HG03378 (cell line): Measurements from ENCODE around the gene ZNF276.
"Not testable (repeated sequence)": the region's sequence is repeated elsewhere in the genome, so short reads cannot be mapped to it uniquely, and the experiment has no call there.

Experiments used
- ATAC-seq: cut with Tn5 transposase; IDR thresholded peaks from one replicate; pipeline ENCODE4 v1.9.1; 2021; ENCODE audit warnings: mild to moderate bottlenecking, moderate library complexity; ENCODE audit not compliant: unreplicated experiment

Gene ZNF276

DNA sequence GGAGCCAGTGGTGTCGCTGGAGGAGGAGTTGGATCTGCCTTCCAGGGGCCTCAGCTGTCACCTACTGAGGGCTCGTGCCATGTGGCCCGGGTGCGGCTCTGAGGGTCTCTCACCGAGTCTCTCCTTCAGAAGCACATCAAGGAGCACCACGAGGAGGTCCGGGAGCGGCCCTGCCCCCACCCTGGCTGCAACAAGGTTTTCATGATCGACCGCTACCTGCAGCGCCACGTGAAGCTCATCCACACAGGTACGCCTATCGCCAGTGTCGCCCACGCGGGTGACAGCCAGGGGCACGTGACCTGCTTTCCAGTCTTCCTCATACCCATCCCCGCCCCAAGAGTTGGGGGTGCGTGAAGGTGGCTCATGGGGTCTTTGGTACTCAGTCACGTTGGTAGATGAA is 12.5 kb downstream of the ZNF276 start:
- ATAC-seq, result no peak

DNA sequence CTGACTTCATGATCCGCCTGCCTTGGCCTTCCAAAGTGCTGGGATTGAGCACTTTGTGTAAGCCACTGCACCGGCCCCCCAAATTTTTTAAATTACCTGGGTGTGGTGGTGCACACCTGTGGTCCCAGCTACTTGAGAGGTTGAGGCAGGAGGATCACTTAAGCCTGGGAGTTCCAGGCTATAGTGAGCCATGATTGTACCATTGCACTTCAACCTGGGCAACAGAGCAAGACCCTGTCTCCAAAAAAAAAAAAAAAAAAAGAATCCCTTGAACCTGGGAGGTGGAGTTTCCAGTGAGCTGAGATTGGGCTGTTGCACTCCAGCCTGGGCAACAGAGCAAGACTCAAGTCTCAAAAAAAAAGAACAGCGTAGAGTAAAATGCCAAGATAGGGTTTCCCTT is 15.2 kb downstream of the ZNF276 start:
- ATAC-seq, result no peak

DNA sequence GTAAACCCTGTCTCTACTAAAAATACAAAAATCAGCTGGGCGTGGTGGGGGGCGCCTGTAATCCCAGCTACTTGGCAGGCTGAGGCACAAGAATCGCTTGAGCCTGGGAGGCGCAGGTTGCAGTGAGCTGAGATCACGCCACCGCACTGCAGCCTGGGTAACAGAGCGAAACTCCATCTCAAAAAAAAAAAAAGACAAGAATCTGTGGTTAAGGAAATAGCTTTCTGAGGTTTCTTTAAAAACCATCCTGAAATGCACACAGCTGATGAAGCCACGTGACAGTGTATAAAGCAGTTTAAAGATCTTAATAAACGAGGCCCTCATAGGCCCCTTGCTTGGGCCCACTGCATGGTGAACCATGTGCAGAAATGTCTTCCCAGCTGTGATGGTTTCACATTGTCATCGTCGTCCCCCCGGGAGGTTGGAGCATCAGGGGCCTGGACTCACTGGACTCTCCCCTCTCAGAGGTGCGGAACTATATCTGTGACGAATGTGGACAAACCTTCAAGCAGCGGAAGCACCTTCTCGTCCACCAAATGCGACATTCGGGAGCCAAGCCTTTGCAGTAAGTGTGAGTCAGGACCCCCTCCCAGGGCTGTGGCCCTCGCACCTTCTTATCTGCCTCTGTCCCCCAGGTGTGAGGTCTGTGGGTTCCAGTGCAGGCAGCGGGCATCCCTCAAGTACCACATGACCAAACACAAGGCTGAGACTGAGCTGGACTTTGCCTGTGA is 16.2 kb downstream of the ZNF276 start:
- ATAC-seq, result no peak

DNA sequence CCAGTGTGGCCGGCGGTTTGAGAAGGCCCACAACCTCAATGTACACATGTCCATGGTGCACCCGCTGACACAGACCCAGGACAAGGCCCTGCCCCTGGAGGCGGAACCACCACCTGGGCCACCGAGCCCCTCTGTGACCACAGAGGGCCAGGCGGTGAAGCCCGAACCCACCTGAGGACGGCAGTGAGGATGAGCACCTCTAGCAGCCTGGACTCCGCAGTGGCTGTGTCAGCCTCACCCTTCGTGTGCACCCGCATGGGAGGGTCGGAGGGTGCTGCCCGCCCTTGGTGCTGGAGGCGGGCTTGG is 16.7 kb downstream of the ZNF276 start:
- no peak for ATAC-seq

DNA sequence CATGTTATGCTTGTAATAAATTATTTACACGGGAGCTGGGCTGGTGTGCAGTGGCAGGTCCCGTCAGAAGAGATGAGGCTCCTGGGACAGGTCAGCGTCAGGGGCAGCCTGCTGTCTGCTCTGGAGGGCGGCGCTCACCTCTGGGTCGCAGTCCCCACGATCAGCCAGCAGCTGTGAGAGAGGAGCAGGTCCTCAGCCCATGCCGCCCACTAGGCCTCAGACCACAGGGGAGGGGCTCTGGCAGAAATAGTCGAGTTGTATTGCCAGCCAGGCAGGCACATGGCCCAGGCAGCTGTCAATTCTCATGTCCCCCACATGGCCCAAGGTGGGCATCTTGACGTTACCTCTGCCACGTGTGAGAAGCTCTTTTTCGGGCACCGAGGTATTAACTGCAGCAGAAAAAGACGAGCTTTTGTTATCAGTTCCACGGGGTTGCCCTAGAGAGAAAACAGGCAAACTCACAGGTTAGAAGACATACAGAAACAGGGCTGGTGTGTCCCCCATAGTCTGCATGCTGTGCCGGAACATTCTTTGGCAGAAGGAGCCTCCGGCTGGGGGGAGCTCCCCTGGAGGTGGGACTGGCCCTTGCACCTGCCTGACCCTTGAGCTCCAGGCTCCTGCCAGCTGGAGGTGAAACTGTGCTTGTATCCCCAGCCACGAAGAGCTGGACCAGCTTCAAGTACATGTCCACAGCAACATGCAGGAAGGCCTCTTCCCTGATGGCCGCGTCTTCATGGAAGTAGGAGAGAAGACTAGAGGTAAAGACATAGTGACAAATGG is 17.4 kb downstream of the ZNF276 start:
- ATAC-seq, result no peak

DNA sequence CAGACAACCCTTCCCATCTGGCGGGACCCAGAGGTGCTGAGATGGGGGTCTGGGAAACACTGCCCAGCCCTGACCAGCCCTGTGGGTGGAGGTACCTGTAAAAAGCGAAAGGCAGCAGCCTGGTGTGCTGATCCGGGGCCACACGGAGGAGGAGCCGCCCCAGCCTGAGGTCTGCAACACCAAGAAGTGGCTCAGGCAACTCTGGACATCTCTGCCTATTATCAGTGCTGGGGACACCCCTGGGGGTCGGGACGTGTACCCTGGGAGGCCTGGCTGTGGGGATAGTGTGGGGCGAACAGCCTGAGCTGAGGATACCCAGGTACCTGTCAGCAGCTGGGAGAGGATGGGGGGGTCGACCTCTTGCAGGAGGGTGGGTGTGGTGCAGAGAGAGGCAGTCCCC is 18.0 kb downstream of the ZNF276 start:
- ATAC-seq, result no peak

- no peak for ATAC-seq
These were observed 20.1 kb downstream of the ZNF276 start for GRCh38 chr16:89741342-89742014.

- no peak for ATAC-seq
These were observed 21.6 kb downstream of the ZNF276 start for GRCh38 chr16:89742948-89743347.

GRCh38 chr16:89744813-89745212 is 23.5 kb downstream of the ZNF276 start:
- ATAC-seq, result no peak

DNA sequence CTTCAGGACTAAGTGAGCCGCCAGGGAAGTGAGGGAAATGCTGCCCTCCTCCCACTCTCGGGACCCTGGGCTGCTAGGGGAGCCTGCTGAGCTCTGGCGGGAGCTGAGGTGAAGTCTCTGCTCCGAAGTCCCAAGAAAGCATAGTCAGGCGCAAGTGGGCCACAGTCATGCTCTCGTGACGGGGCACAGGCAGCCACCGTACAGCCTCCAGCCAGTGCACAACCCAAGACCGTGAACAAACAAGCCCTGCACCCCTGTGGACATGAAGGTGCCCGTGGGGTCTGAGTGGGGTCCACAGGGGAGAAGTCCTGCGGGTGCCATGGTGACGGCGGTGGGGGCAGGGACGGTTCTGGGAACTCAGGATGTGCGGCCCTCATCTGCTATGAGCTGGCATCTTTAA is 24.7 kb downstream of the ZNF276 start:
- ATAC-seq, result no peak

DNA sequence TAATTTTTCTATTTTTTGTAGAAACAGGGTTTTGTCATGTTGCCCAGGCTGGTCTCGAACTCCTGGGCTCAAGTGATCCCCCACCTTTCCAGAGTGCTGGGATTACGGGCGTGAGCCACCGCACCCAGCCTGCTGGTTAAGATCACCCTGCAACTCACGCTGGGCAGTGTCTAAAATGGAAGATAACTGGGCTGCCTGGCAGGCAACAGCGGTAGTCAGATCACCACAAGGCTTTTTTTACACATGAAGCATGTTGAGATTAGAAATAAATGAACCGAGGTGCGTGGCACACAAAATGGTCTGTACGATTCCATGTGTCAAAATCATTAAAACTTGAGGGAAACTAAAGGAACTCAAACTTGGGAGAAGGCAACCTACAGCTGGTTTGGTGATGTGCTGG is 26.7 kb downstream of the ZNF276 start:
- ATAC-seq, result no peak

- no peak for ATAC-seq
These were observed 27.6 kb downstream of the ZNF276 start for GRCh38 chr16:89748921-89749320.

DNA sequence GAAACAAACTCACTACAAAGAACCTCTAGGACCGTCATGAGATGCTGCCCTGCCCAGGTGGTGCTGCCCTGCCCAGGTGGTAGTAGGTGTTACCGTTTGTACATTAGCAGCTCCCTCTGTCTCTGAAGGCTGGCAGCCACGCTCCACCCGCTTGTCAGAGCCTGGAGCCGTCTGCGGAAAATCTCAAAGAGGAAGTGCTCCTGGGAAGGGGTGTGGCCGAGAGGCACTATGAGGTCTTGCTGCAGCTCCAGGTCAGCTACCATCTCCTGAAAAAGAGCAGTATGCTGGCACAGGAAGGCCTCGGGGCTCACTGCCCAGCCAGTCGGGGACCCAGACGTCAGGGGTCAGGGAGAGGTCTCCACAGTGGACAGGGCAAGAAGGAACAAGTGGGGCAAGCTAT is 28.3 kb downstream of the ZNF276 start:
- ATAC-seq, result no peak

GRCh38 chr16:89759746-89760340 is 38.5 kb downstream of the ZNF276 start:
- ATAC-seq, result no peak

DNA sequence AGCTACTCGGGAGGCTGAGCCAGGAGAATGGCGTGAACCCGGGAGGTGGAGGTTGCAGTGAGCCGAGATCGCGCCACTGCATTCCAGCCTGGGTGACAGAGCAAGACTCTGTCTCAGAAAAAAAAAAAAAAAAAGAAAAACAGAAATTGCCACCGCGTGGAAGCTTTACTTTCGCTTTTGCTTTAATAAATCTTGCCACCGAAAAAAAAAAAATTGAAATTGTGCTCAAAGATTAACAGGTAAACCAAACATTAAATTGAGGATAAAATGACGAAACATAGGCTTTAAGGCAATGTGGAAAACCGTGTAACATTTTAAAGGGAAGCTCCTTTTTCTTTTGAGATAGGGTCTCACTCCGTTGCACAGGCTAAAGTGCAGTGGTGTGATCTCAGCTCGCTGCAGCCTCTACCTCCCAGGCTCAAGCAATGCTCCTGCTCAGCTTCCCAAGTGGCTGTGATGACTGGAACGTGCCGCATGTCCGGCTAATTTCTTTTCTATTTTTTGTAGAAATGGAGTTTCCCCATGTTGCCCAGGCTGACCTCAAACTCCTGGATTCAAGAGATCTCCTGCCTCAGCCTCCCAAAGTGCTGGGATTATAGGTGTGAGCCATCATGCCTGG is 40.1 kb downstream of the ZNF276 start:
- no peak for ATAC-seq

- peak; percentile 85 for ATAC-seq
These were observed 43.4 kb downstream of the ZNF276 start for GRCh38 chr16:89764711-89765201.

DNA sequence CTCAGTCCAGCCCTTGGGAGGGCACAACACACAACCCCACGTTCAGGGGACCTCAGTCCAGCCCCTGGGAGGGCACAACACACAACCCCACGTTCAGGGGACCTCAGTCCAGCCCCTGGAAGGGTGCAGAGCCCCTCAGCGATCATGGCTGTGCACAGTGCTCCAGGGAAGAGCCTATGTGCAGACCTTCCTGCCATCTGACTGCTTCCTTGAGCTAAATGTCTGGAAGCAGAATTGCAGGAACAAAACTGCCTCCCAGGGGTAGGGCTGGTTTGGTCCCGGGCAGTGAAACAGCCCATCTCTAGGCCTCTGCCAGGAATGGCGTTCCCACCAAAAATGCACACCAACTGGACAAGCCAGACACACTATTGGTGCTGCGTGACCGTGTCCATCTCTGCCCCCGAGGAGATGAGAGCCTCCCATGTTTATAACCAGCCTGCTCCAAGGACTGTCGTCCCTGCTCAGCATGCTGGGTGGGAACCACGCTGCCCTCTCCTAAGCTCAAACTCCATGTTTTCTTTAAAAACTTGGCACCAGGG is 44.0 kb downstream of the ZNF276 start:
- ATAC-seq, result peak; percentile 7

GRCh38 chr16:89770367-89770766 is 49.0 kb downstream of the ZNF276 start:
- ATAC-seq, result no peak

DNA sequence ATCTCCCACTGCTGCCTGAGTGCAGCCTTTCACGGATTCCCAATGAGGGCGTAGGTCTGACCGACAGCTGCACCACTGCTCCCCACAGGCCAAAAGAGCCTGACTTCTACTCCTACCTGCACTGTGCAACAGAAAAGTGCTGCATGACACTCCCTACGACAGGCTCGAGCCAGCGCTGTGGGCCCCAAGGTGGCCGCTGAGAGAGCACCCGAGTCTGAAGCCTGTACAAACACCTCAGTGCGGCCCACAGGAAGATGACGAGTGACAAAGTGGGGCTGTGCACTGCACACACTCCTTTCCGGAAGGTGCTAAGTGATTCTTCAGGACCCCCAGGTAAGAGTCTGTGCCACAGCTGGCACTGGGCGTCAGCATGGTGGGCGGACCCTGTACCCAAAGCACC is 53.9 kb downstream of the ZNF276 start:
- no peak for ATAC-seq

DNA sequence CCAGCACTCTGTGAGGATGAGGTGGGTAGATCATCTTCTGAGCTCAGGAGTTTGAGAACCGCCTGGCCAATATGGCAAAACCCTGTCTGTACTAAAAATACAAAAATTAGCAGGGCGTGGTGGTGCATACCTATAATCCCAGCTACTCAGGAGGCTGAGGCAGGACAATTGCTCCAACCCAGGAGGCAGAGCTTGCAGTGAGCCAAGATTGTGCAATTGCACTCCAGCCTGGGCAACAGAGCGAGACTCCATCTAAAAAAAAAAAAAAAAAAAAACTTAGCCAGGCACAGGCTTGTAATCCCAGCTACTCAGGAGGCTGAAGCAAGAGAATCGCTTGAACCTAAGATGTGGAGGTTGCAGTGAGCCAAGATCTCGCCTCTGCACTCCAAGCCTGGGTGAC is 56.9 kb downstream of the ZNF276 start:
- not testable (repeated sequence) for ATAC-seq
